ACHN (cell line): ENCODE results near the gene BUD13.

Experiments used
- DNase-seq: peaks from one replicate; pipeline ENCODE4 v3.0.0-alpha.2; 2015
- in situ Hi-C: cut with HindIII; loops from 2 replicates; pipeline ENCODE4 v1.10.0; 2017; ENCODE audit warnings: low sequenced_read_pairs, low pct_ligation_motif_present, low pct_unique_long_range_greater_than_20kb

The BUD13 gene

DNA sequence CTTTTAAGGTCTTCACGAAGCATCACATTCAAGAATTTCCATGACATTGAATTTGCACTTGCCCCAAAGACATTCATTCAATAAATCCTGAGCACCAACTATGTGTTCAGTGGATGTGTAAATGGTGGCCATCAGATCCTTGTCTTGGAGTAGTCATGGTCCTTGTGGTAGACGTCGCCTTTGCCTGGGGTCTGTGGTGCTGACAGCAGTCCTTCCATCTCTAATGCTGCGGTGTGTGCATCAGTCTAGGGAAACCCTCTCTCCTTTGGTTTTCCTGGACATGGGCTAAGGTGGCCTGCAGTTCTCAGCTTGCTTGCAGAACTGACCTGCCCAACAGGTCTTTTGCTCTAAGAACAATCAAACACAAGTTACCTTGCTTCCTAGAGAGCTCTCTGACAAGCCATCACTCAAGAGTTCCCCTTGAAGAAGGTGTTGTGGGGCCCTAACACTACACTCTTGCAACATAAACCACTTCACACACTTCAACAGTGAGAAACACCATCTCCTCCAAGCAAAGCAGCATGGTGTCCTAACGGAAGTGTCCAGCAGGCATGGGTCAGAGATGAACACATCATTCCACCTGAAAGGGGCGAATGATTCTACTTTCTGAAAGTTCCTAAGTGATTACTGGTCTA lies 72.1 kb downstream of the BUD13 start:
- in situ Hi-C loops = no loop called here

More for the DNA sequence above, 72.1 kb downstream of the BUD13 start:
- DNase-seq = no peak
